WERI-Rb-1 (cell line): ENCODE measurements around the gene DNAAF5.

ENCODE experiments used
- DNase-seq: peaks from one replicate; pipeline ENCODE4 v3.0.0-alpha.2; 2020
- H3K27ac ChIP-seq: fragments of 250-450 bp; sonication (Bioruptor Pico); 2 replicates; pipeline ENCODE4 v1.5.1; 2020; ENCODE audit warnings: mild to moderate bottlenecking, moderate library complexity
- H3K27me3 ChIP-seq: fragments of 250-450 bp; sonication (Bioruptor Pico); 2 replicates; pipeline ENCODE4 v1.5.1; 2021; ENCODE audit warnings: mild to moderate bottlenecking, low read depth, moderate library complexity; ENCODE audit not compliant: insufficient read depth, severe bottlenecking
- H3K36me3 ChIP-seq: fragments of 250-450 bp; sonication (Bioruptor Pico); 2 replicates; pipeline ENCODE4 v1.5.1; 2020; ENCODE audit warnings: mild to moderate bottlenecking, moderate library complexity
- H3K4me3 ChIP-seq: 2 replicates; pipeline ENCODE4 v1.5.1; 2011; ENCODE audit warnings: low read depth, mild to moderate bottlenecking, control low read depth, low read length
- H3K9me3 ChIP-seq: fragments of 250-450 bp; sonication (Bioruptor Pico); 2 replicates; pipeline ENCODE4 v1.5.1; 2021; ENCODE audit warnings: mild to moderate bottlenecking, moderate library complexity; ENCODE audit not compliant: severe bottlenecking
- CTCF ChIP-seq: IDR thresholded peaks from 2 replicates; pipeline ENCODE4 v1.5.1; 2011; ENCODE audit warnings: low read depth, mild to moderate bottlenecking, control low read depth, inconsistent platforms, low read length

The DNAAF5 gene

GRCh38 chr7:760006-760405 lies 33.5 kb downstream of the DNAAF5 start:
- DNase-seq: no peak
- H3K4me3 ChIP-seq: no peak overlapping the region
- TF ChIP-seq CTCF: no peak
- H3K27me3 ChIP-seq: no peaks in the 10 kb centered on the region
- no peak overlapping the region for H3K27ac ChIP-seq
- peaks cover 70% of the 10 kb centered on the region for H3K36me3 ChIP-seq
- no peaks in the 10 kb centered on the region for H3K9me3 ChIP-seq

GRCh38 chr7:761101-761500 lies 34.6 kb downstream of the DNAAF5 start:
- DNase-seq: no peak
- H3K27ac ChIP-seq: peak overlapping the region; percentile 18; the same call in 1 of the 2 replicates
- H3K36me3 ChIP-seq: peaks cover 75% of the 10 kb centered on the region
- no peak for TF ChIP-seq CTCF
- H3K27me3 ChIP-seq: no peaks in the 10 kb centered on the region
- no peak overlapping the region for H3K4me3 ChIP-seq
- no peaks in the 10 kb centered on the region for H3K9me3 ChIP-seq

- H3K9me3 ChIP-seq: no peaks in the 10 kb centered on the region
- TF ChIP-seq CTCF: no peak
- H3K27ac ChIP-seq: no peak overlapping the region
- H3K4me3 ChIP-seq: no peak overlapping the region
- H3K36me3 ChIP-seq: peaks cover 73% of the 10 kb centered on the region
- no peak for DNase-seq
- no peaks in the 10 kb centered on the region for H3K27me3 ChIP-seq
Observed at GRCh38 chr7:761631-762030, 35.1 kb downstream of the DNAAF5 start.

- peaks cover 63% of the 10 kb centered on the region for H3K36me3 ChIP-seq
- H3K9me3 ChIP-seq: no peaks in the 10 kb centered on the region
- H3K27ac ChIP-seq: peak overlapping the region; percentile 36
- TF ChIP-seq CTCF: no peak
- no peak for DNase-seq
- H3K27me3 ChIP-seq: no peaks in the 10 kb centered on the region
- H3K4me3 ChIP-seq: no peak overlapping the region
Observed at GRCh38 chr7:762885-763284, 36.4 kb downstream of the DNAAF5 start.

- Histone ChIP-seq H3K27ac (no peak overlapping the region; the same call in 1 of the 2 replicates), H3K4me3 (no peak overlapping the region), H3K27me3 (no peaks in the 10 kb centered on the region), H3K9me3 (no peaks in the 10 kb centered on the region), H3K36me3 (peaks cover 55% of the 10 kb centered on the region)
- TF ChIP-seq CTCF: no peak
- DNase-seq: no peak
Observed at GRCh38 chr7:763762-764161, 37.3 kb downstream of the DNAAF5 start.

- no peaks in the 10 kb centered on the region for H3K27me3 ChIP-seq
- peaks cover 49% of the 10 kb centered on the region for H3K36me3 ChIP-seq
- no peak for DNase-seq
- no peak for TF ChIP-seq CTCF
- H3K9me3 ChIP-seq: no peaks in the 10 kb centered on the region
- H3K4me3 ChIP-seq: no peak overlapping the region
- peak overlapping the region; percentile 37 for H3K27ac ChIP-seq
Observed at GRCh38 chr7:765383-765782, 38.9 kb downstream of the DNAAF5 start.
